HL-60 (cell line): ENCODE results near the gene IL18.

ENCODE experiments used
- CTCF ChIP-seq: IDR thresholded peaks from one replicate; pipeline ENCODE4 v1.5.1; 2011; ENCODE audit warnings: low read length, control low read depth, inconsistent platforms; ENCODE audit not compliant: insufficient read depth
- GABPA ChIP-seq: IDR thresholded peaks from 2 replicates; pipeline ENCODE4 v1.6.1; 2012; ENCODE audit warnings: low read depth
- POLR2AphosphoS5 ChIP-seq: IDR thresholded peaks from 2 replicates; pipeline ENCODE4 v1.6.1; 2012; ENCODE audit warnings: low read depth
- REST ChIP-seq: IDR thresholded peaks from 2 replicates; pipeline ENCODE4 v1.6.1; 2012; ENCODE audit warnings: low read depth; ENCODE audit not compliant: insufficient replicate concordance
- SPI1 ChIP-seq: IDR thresholded peaks from 2 replicates; pipeline ENCODE4 v1.6.1; 2012; ENCODE audit warnings: low read depth, mild to moderate bottlenecking, borderline replicate concordance

- TF ChIP-seq CTCF = no peak
- TF ChIP-seq POLR2AphosphoS5 = no peak
- no peak for TF ChIP-seq GABPA
- TF ChIP-seq REST = no peak
- TF ChIP-seq SPI1 = no peak
These were observed 20.3 kb downstream of the IL18 start for GRCh38 chr11:112143597-112143996.
